Esophagus muscularis mucosa (tissue), 4 donors: ENCODE results near the gene PYGL.
"Not testable (repeated sequence)": the region's sequence is repeated elsewhere in the genome, so short reads cannot be mapped to it uniquely, and the experiment has no call there.

Experiments used
- CTCF ChIP-seq, 3 experiments: fragments of 200-600 bp in 2 of 3; fragments of 450-650 bp in 1 of 3; sonication (generic) in 2 of 3; IDR thresholded peaks; one replicate each; pipeline ENCODE4 v1.5.1; 2017 to 2019; ENCODE audit warnings: antibody characterized with exemption in 3 of 3, mild to moderate bottlenecking in 2 of 3, moderate library complexity in 1 of 3
- EP300 ChIP-seq: sonication (generic); formaldehyde crosslinking; IDR thresholded peaks from one replicate; pipeline ENCODE4 v1.6.1; 2017; ENCODE audit warnings: antibody characterized with exemption
- POLR2A ChIP-seq: fragments of 450-650 bp; IDR thresholded peaks from one replicate; pipeline ENCODE4 v1.6.1; 2017; ENCODE audit warnings: antibody characterized with exemption, moderate library complexity, mild to moderate bottlenecking, low read depth

GRCh38 chr14:50941638-50942037 is 2.6 kb downstream of the PYGL start:
- TF ChIP-seq CTCF (IDR thresholded peaks at IDR 0.05); EP300; POLR2A: not testable (repeated sequence)
